Kidney epithelial cell (primary cell): Measurements from ENCODE around the gene TENM3. TPM values are rescaled to one million over a fixed set of nuclear protein-coding genes. Genes with fewer than 3 reads are reported as not detected.

Experiments
- DNase-seq: peaks from one replicate; pipeline ENCODE4 v3.0.0-alpha.2; 2010; ENCODE audit warnings: low read depth
- H3K27me3 ChIP-seq: 2 replicates; pipeline ENCODE4 v1.6.0; 2011; ENCODE audit warnings: low read length; ENCODE audit not compliant: control insufficient read depth, insufficient read depth
- H3K36me3 ChIP-seq: 2 replicates; pipeline ENCODE4 v1.5.1; 2011; ENCODE audit warnings: low read length; ENCODE audit not compliant: control insufficient read depth, insufficient read depth
- H3K4me3 ChIP-seq: 2 replicates; pipeline ENCODE4 v1.5.1; 2011; ENCODE audit warnings: low read depth, mild to moderate bottlenecking, control low read depth, low read length
- total RNA-seq: library from RNA; depleted of rRNA; stranded (reverse); fragments of >200 nt; gene quantifications from 2 replicates; pipeline ENCODE4 v1.2.3, GENCODE V29; 2015
- TF ChIP-seq, protein P1 (sequence below): IDR thresholded peaks from 2 replicates; pipeline ENCODE4 v1.5.1; 2011; ENCODE audit warnings: mild to moderate bottlenecking, moderate library complexity, low read length, control low read depth, inconsistent platforms; ENCODE audit not compliant: insufficient read depth, poor library complexity, severe bottlenecking

TENM3 gene
- total RNA-seq, 1 donor from 2014 or later = 11.2 TPM

DNA sequence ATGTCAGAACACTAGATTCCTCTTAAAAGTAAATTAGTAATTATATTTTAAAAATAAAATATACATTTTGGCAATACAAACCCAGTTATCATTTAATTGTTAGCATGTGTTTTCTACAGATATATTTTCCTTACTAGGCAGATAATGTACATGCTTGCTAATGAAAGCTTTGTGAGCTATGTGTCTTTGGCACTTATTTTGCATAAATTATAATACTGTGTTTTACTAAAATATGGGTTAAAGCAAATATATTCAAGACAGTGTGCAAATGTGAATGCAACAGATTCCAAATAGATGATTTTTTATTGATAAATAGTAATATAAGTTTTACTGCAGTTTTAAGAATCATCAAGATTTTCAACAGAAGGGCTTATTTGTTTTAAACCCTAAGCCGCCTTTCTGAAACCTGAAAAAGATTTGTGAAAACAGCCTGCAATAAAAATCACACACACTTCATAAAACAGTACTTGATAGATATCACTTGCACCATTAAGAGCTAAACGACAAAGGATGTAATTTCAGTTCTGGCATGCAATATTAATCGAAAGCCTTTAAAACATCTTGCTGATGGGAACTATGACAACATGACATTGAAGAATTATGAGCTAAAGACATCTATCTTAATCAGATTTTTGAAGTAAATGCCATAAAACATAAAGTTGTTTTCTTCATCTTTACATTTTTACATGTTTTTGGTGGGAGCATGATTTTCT lies 340.7 kb downstream of the TENM3 start:
- DNase-seq = no peak
- TF ChIP-seq, protein P1, sequence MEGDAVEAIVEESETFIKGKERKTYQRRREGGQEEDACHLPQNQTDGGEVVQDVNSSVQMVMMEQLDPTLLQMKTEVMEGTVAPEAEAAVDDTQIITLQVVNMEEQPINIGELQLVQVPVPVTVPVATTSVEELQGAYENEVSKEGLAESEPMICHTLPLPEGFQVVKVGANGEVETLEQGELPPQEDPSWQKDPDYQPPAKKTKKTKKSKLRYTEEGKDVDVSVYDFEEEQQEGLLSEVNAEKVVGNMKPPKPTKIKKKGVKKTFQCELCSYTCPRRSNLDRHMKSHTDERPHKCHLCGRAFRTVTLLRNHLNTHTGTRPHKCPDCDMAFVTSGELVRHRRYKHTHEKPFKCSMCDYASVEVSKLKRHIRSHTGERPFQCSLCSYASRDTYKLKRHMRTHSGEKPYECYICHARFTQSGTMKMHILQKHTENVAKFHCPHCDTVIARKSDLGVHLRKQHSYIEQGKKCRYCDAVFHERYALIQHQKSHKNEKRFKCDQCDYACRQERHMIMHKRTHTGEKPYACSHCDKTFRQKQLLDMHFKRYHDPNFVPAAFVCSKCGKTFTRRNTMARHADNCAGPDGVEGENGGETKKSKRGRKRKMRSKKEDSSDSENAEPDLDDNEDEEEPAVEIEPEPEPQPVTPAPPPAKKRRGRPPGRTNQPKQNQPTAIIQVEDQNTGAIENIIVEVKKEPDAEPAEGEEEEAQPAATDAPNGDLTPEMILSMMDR = no peak
- no peaks in the 10 kb centered on the region for H3K36me3 ChIP-seq
- H3K27me3 ChIP-seq = no peaks in the 10 kb centered on the region
- no peak overlapping the region for H3K4me3 ChIP-seq

DNA sequence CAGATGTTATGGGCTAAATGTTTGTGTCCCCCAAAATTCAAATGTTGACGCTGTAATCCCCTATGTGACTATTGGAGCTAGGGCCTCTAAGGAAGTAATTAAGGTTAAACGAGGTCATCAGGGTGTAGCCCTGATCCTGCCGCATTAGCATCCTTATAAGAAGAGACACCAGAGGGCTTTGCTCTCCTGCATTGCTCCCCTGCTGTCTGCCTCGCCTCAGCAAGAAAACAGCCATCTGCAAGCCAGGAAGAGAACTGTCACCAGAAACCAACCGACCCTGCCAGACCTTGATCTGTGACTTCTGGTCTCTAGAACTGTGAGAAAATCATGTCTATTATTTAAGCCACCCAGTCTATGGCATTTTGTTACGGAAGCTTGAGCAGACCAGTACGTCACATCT lies 342.1 kb downstream of the TENM3 start:
- no peaks in the 10 kb centered on the region for H3K27me3 ChIP-seq
- no peak overlapping the region for H3K4me3 ChIP-seq
- TF ChIP-seq, protein P1 = no peak
- no peak for DNase-seq
- no peaks in the 10 kb centered on the region for H3K36me3 ChIP-seq

DNA sequence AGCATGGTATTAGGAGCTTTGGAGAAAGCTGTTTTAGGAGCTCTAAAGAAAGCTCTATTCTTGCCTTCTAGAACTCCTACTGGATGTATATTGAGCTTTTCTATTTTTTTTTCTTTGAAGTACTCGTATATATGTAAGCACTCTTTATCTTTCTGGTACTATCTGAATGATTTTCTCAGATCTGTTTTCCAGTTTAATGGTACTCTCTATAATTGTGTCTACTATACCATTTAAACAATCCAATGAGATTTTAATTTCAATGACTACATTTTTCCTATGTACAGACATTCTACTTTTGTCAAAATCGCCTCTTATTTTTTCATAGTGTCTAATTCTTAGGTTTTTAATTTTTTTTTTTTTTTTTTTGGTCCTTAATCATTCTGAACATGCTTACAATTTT lies 345.9 kb downstream of the TENM3 start:
- Histone ChIP-seq H3K4me3 (no peak overlapping the region), H3K27me3 (no peaks in the 10 kb centered on the region), H3K36me3 (no peaks in the 10 kb centered on the region)
- no peak for DNase-seq
- TF ChIP-seq, protein P1 = no peak

DNA sequence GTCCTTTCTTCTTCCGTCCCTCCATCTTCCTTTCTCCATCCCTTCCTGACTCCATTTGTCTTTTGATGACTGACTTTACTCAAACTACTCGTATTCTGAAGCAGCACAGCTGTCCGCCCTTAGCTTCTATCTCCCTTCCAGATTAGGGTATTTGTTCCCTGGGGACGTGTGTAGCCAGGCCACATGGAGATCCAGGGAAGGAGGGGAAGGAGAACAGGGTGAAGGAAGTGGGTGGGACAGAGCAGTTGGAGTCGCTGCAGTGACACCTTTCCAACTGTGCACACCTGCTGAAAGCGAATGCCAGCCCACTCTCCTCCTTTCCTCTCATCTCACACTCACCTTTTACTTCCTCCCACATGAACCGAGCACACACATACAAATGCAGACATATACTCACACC lies 350.2 kb downstream of the TENM3 start:
- no peak for DNase-seq
- Histone ChIP-seq H3K4me3 (no peak overlapping the region), H3K27me3 (no peaks in the 10 kb centered on the region), H3K36me3 (no peaks in the 10 kb centered on the region)
- TF ChIP-seq, protein P1 = no peak

DNA sequence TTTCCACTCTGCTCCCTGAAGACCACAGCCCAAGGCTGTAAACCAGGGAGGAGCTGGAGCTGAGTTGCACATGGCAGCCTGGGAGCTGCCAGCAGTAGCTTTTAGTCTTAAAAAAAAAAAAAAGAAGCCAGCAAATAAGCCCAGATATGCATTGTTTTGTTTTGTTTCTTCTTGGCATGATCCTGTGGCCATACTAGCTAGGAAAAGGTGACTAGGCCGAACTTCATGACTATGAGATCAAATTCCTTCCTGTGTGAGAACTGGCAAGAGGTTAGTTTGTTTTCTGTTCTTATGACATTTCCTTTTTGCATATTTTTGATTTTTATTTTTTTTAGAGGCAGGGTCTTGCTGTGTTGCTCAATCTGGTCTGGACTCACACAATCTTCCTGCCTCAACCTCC lies 350.7 kb downstream of the TENM3 start:
- no peak for DNase-seq
- TF ChIP-seq, protein P1 = no peak
- no peak overlapping the region for H3K4me3 ChIP-seq

DNA sequence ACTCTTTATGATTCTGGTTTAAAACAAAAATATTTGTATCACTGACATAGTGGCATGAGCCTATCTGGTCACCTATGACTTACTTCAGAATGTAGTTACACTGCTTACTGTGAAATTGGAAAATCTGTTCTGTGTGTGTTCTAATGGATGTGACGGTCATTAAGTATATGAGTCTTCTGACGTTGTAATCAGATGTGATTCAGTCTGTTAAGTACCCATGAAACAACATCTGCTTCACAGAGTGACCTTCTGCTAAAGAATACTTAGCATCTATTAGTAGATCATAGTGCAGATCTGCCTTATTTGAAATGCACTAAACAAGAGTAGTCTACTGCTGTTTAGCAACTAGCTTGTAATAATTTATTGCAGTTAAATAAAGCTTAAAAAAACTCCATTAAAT lies 356.9 kb downstream of the TENM3 start:
- Histone ChIP-seq H3K27me3 (no peaks in the 10 kb centered on the region), H3K36me3 (no peaks in the 10 kb centered on the region), H3K4me3 (no peak overlapping the region)
- DNase-seq = no peak
- TF ChIP-seq, protein P1 = no peak

More for the DNA sequence above, 350.7 kb downstream of the TENM3 start:
- Histone ChIP-seq H3K36me3 (no peaks in the 10 kb centered on the region), H3K27me3 (no peaks in the 10 kb centered on the region)
